GM18499 (cell line): ENCODE results near the gene FAM204A.

Experiments
- ATAC-seq: cut with Tn5 transposase; IDR thresholded peaks from one replicate; pipeline ENCODE4 v1.9.1; 2021; ENCODE audit warnings: moderate number of reproducible peaks; ENCODE audit not compliant: insufficient read depth, unreplicated experiment

Gene FAM204A

DNA sequence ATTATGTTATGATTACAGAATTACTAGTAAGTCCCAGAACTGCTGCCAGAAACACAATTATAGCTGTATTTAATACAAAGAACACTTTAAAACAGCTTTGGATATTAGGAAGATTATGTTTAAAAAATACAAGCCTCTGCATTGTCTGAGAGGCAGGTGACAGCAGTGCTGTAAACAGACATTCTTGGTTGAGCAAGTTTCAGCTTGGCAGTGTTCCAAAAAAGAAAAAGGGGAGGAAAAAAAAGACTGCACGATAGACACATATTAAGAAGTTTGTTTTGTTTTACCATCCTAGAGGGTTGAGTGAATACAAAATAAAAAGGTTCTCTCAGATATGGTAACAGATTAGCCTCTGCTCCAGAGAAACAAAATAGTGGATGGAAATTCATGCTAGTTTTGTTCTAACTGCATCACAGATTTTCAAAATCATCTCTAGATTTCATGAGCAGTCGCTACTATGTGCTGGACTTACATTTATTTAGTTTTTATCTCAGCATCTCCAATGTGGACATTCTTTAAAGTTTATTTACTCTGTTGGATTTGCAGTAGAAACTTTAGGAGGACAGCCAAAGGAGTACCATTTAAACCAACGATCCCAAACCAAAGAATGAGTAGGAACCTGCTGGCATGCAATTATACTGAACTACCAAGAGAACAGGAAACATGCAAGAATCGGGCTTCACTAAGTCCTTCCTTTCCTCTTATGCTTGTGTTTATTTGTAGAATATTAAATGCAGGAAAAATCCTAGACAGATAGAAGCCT is 9.0 kb downstream of the FAM204A start:
- no peak for ATAC-seq

DNA sequence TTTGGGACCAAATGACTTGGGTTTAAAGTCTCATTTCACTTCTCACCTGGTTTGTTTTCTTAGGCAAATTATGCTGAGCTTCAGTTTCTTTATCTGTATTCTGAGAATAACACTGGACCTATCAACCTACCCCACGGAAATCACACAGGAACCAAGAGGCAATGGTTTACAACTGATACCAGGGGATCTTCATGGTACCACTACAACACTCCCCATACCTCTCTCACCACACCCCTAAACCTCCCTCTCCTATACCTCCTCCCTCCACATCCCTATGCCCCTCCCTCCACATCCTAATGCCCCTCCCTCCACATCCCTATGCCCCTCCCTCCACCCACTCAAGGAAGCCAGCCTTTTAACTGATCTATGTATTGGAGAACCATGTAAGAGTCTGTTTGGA is 9.9 kb downstream of the FAM204A start:
- ATAC-seq, result peak; percentile 61

DNA sequence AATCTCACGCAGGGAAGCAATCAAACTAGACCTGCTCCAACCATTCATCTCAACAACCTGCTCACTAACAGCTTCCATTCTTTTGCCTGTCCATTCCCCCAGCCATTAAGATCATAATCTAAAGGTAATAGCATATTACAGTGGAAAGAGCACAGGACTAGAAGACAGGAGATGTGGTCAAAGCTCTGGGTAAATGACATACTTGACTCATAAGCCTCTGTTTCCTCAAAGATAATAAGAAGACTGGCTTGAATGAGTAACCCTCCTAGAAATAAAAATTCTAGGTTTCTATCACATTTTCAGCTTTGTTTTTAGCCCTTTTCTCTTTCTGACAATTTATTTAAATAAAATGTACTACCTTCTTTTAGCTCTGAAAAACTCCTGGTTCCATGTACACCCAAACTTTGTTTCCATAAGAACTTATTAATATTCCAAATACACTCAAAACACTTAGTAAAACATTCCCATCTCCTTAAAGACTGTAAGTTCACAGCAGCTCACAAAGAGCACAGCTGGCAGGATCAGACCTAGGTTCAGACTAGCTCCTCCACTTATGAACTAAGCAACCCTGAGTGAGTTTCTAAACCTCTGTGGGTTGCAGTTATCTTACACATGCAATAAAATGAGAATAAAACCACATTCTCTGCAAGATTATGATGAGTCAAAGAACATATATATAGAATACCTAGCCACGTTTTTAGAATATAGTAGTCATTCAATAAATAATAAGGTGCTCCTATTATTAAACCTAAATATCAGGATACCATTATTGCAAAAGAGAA is 11.6 kb downstream of the FAM204A start:
- ATAC-seq, result no peak

DNA sequence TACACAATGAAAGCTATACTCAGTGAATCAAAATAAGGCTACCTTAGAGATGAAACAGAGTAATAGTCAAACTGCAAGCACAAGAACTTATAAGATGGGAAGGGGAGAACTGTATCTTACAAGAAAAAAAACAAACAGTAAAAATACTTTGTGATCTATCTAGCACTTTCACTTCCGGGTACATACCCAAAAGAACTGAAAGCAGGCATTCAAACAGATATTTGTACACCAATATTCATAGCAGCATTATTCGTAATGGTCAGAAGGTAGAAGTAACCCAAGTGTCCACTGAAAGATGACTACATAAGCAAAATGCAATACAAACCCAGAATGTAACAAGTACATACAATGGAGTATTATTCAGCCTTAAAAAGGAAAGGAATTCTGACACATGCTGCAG is 18.0 kb downstream of the FAM204A start:
- no peak for ATAC-seq

DNA sequence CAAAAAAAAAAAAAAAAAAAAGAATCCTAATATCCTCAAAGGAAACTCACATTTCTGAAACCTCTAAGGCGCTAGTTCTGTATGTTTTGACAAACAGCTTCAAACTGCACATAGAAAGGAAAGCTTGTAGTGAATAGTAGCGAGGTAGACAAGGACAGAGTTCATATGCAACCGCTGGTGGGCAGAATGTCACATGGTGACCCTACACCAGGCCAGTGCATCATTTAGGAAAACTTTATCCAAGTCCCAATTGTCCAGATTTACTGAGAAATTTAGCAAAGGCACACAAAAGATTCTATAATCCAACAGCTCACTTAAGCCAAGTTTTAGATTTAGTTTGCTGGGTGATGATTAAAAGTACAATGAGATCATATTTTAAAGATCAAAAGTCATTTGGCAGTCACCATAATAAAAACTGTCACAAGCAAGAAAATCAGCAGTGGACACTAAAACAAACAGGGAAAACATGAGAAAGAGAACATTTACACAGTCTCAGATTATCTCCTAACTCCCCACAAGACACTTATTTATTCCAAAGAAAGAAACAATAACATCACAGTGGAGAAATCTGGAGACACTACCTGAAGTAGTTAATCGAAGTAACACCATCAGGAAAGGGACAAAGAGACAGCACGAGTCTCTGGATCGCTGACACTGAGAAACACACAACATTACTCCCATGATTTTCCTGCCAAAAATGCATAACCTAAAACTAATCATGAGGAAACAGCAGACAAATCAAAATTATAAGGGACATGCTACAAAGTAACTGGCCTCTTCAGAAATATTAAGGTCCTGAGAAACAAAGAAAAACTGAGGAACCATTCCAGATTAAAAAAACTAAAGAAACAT is 20.2 kb downstream of the FAM204A start:
- no peak for ATAC-seq

DNA sequence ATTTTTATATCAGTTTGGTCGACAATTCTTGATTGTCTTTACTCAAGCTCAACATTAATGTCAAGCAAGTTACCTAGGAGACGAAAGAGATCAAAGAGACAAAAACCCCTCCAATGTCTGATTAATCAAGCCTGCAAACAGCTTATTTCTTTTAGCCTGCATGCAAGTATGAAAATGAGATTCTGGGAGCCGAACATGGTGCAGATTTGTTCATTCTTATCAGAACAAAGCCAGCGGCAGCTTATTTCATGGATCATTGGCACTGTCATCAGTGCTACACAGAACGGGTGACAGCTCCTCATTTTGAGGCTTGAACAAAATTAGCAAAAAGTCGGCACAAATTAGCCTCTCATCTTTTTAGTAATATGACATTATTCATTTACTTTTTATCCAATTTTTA is 26.5 kb downstream of the FAM204A start:
- ATAC-seq, result no peak

DNA sequence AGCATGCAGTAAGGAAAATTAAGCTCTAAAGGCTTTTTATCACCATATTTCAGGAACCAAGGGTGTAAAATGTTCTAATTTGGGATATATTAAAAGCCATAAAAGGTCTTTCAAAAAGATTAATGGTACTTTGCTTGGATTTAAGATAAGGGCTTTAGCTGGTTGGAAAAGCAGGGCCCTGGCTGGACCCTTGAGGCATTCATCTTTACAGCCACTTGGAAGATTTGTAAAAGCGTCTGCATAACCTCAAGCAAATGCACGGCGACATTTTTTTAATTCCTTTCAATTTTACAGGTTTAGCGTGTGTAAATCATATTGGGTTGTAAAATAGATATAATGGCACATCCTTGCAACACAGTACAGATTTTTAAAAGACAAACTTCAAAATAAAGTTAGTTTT is 27.2 kb downstream of the FAM204A start:
- ATAC-seq, result no peak

DNA sequence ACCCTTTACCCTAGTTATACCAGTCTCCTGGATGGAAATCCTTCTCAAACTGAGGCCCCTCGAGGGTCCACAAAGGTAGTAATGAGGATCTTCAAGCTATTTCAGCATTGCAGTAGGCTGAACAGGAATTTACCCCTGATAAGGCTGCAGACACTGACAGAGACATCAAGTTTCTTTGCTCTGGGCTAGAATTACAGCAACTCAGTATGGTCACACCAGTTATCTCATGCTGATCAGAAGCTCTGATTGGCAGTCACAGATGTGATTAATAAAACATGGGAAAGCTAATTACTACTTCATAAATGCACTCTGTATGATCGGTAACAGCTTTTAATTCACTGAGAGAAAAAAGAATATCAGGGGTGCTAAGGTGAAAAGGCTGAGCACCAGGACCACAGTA is 30.6 kb downstream of the FAM204A start:
- no peak for ATAC-seq

DNA sequence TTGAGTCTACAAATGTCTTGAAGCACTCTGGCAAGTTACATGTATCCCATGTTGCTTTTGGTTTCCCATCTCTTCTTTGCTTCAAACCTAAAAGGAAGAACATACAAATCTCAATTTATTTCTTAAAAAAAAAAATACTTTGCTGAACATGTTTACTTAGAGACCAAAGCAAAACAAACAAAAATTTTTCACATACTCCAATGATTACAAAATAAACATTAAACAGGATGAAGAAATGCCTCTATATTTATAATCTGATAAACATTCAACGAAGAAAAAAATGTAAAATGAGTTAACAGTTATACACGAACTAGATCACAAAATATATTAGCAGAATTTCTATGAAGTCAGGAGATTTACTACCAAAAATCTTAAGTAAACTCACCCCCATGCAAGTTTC is 31.3 kb downstream of the FAM204A start:
- no peak for ATAC-seq

DNA sequence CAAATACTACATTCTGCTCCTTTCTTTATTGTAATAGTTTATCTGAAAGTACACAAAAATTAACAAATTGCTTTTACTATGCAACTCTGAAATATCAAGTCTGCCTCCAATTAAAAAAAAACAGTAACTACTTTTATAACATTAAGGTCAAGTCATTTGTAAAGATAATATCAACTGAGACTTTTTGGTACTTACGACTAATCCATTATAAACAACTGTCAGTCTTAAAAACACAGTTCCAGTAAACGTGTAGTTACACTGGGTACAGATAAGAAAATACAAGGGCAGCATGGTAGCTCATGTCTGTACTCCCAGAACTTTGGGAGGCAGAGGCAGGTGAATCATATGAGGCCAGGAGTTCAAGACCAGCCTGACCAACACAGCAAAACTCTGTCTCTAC is 32.2 kb downstream of the FAM204A start:
- ATAC-seq, result no peak

DNA sequence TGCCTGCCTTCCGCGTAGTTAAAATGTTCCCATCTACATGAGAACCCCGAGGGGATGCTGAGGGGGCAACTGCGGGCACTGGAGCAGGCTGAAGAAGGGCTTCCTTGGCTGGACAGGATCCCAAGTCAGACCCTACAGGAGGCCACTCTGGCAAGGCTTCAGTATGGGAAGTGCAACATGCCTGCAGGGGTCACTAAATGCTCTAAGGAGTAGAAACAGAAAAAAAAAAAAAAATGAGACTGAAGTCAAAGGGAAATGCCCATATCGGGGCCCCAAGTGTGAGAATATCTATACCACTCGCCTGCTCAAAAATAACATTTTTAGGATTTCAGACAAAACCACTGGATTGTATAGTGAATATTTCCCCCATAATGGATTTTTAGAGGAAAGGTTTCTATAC is 33.5 kb downstream of the FAM204A start:
- no peak for ATAC-seq

DNA sequence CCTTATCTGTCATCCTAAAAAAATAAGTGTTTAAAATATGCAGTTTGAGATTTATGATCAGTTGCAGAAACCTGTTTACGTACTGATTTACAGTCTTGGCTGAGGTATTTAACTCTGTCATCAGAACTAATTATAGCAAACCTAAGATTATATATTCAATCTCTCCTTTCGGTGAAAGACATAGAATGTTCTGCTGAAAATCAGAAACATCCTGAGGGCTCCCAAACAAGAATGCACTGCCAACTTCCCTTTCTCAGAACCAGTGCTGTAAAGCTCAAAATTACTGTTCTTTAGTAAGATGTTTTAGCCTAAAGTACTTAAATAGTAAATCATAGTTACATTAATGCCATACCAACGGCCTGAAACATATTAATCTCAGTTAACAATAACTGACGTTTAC is 34.3 kb downstream of the FAM204A start:
- no peak for ATAC-seq

DNA sequence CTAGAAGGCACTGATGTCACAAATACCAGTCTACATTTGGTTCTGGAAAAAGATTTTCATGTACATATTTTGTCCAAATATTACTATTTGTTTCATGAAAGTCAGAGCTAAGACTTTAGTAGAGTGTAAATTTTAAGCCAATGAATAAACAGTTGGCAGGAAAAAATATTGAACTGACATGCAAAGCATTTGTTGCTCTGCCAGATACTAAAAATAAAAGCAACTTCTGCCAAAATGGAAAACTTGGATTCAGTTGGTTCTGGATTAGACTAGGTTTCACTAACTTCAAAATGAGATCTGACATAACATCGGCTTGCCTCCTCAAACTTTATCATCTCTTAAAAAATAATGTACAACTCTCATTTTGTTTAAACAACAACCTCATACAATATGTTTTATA is 34.9 kb downstream of the FAM204A start:
- ATAC-seq, result no peak

DNA sequence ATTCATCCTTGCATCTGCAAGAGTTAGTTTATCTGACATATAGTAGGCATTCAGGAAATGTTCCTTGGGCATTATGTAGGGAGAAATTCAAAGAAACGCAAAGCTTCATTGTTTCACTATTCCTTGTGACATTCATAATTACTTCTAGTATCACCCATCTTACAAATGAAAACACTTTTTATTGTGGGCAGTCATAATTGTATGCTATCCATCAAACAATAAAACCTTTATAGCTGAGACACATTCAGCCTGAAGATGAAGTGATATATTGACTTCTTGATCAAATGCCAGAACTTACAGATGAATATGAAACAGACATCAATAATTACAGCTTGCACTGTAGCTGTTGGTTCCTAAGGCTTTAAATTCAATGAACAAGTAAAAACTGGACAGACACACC is 36.4 kb downstream of the FAM204A start:
- no peak for ATAC-seq

DNA sequence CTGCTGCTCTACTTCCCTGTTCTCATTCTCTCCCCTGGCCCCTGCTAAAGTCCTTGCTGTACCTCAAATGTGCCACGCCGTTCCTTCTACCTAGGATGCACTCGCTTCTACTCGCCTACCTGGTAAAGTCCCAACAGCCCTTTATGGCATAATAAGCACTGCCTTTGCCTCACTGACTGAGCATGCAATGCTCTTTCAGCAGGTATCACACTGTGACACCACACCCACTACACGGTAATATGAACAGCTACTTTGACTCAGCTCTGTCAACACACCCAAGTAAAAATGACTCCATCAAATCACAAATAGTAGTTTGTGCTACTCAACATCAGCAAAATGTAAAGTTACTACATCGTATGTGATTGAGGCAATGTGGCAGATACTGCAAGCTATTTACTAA is 37.6 kb downstream of the FAM204A start:
- ATAC-seq, result no peak

DNA sequence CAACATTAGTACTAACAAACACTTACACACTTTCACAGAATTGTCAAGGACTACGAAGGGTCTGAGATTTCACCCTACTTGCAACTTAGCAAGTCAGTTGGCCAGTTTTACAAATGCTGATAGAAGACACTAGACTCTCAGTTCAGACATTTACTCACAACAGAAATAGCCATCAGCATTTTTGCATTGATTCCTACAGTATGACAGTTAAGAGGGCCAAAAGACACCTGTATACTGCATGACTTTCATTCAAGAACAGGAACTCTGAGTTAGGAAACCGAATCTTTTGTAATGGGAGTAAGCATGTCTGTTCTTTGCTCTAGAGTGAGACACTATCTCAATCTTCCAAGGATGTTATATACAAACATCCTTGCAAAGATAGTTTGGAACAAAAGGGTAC is 40.9 kb downstream of the FAM204A start:
- ATAC-seq, result no peak

DNA sequence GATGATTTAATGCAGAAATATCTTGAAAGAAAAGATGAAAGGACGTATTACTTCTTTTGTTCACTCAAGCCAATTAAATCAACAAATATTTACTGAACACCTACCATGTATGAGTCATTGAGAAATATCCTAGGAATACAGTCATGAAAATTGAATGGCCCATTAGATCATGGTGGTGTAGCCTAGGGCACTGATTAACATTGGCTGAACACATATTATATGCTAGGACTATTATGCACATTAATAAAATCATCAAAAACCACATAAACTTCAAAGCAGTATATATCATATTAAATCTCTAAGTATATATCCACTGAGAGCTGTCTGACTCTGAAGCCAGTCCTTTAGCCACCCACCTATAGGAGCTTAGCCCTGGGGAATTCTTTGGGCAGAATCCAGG is 41.8 kb downstream of the FAM204A start:
- no peak for ATAC-seq

DNA sequence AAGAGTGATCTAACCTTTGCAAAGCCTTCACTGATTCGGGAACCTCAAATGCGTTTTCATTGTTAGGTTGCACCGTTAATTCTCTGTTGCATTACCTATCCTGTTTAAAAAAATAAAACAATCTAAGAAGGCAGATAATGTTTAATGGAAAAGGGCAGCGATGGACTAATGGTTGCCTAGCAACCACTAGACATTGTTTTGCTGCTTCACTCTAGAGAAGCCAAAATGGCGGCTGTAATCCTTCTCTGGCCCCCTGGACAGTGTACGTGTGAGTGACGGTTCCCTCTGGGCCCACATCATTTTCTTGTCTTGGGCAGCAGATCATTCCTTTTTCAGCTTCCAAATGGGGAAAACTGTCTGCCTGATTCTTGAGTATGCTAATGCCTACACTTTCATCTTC is 43.3 kb downstream of the FAM204A start:
- ATAC-seq, result no peak

DNA sequence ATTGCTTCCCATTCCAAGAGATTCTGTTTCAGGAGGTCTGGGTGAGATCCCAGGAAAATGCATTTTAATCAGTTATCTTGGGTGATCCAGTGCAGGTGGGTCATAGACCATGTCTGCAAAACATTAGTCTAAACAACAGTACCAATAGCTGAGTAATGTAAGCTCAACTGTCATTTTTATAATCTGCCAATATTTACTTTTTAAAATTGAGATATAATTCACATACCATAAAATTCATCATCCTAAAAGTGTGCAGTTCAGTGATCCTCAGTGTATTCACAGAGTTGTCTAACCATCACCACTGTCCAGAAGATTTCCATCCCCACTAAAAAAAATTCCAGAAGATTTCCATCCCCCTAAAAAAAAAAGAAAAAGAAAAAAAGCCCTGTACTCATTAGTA is 51.0 kb downstream of the FAM204A start:
- ATAC-seq, result no peak

DNA sequence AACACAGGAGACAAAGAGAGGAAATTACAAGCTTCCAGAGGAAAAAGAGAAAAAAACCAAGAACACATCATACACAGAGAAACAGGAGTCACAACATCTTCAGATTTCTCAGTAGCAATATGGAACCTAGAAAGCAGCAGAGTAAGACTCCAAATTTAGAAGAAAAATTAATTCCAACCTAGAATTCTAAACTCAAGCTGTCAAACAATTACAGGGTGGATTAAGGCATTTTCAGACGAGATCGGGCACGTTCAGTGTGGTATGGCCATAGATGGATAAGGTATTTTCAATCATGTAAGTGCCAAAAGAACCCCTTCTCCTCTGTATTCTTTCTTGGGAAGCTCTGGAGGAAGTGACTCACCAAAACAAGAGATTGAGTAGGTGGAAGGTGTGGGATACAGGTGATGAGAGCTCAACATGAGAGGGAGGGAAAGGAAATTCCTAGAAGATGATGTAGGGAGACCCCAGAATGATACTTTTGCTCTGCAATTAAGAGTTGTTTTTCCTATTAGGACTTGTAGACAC is 51.6 kb downstream of the FAM204A start:
- no peak for ATAC-seq
